ENCODE measurements around the gene LCN2.

GRCh38 chr9:128107468-128108268 is 41.6 kb upstream of the LCN2 start:
- TF ChIP-seq GATA2 (IDR thresholded peaks at IDR 0.05; ENCODE audit: low read depth, low read length) (no peak), GATA3 (IDR thresholded peaks at IDR 0.05; ENCODE audit: low read depth, low read length) (no peak)

All from SH-SY5Y (cell line).